Vagina (tissue), 2 donors: Measurements from ENCODE around the gene AK1.

Experiments
- CTCF ChIP-seq, 3 experiments: fragments of 450-650 bp in 2 of 3; fragments of 200-600 bp in 1 of 3; sonication (generic) in 1 of 3; IDR thresholded peaks; one replicate each; pipeline ENCODE4 v1.5.1; 2017 to 2019; ENCODE audit warnings: antibody characterized with exemption in 3 of 3, mild to moderate bottlenecking in 2 of 3, moderate library complexity in 2 of 3
- POLR2A ChIP-seq, 2 donors: fragments of 450-650 bp; IDR thresholded peaks; one replicate each; pipeline ENCODE4 v1.6.1; 2017; ENCODE audit warnings: antibody characterized with exemption in 2 of 2, mild to moderate bottlenecking in 2 of 2, moderate library complexity in 2 of 2
- POLR2AphosphoS5 ChIP-seq, 2 donors: sonication (generic); formaldehyde crosslinking; IDR thresholded peaks; one replicate each; pipeline ENCODE4 v1.9.0; 2017; ENCODE audit warnings: antibody characterized with exemption in 2 of 2, mild to moderate bottlenecking in 2 of 2, low read depth in 1 of 2; ENCODE audit not compliant: insufficient read depth in 1 of 2

GRCh38 chr9:127841087-127841835, 36.2 kb downstream of the AK1 start:
- TF ChIP-seq POLR2A (IDR thresholded peaks at IDR 0.05) (no peak), CTCF (IDR thresholded peaks at IDR 0.05) (no peak), POLR2AphosphoS5 (IDR thresholded peaks at IDR 0.05; ENCODE audit: insufficient read depth in 1 of 2, low read depth in 1 of 2) (no peak)
